HG03175 (cell line): ENCODE data around the gene C6orf141.
"Not testable (repeated sequence)": the region's sequence is repeated elsewhere in the genome, so short reads cannot be mapped to it uniquely, and the experiment has no call there.

Experiments
- ATAC-seq: cut with Tn5 transposase; IDR thresholded peaks from one replicate; pipeline ENCODE4 v1.9.1; 2021; ENCODE audit warnings: mild to moderate bottlenecking, moderate library complexity; ENCODE audit not compliant: unreplicated experiment

The C6orf141 gene

DNA sequence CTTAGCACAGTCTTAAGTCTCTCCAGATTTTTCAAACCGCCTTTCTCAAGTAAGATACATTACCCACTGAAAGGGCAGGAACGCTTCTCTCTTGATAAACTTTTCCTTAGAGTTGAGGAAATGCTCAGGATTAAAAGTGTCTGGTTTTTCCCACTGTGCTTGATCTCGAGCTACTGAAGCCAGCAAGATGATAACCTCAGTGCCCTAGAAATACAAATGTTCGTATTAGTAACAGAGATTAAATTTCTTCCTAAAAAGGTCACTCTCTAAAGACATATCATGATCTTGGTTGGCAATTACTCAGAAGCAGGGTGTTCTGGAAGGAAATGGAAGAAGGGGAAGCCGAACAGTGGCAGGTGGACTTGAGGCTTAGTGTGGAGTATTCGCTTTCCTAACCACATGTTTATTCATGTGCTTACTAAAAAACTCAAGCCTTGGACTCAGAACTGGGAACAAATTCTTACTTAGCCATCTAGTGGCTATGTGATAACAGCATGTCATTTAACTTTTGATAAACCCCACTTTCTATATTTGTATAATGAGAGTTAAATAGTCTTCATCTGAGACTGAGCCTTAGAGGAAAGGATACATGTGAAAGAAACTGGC lies 20.1 kb downstream of the C6orf141 start:
- ATAC-seq: no peak

DNA sequence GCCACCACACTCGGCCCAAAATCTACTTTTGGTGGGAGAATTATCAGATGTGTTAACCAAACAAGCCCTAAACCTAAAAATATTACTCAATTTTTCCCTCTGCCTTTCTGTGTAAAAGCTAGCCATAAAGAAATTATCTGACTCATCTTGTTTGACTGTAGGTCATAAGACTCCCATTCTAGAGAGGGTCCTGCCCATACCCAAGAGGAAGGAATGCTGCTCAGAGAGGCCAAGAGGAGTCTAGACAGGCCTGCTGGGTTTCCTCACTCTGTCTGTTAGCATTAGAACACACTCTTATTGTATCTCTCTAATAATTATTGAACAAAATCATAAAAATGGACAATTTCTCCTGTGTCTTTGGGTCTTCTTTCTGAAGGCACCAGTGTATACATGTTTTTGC lies 26.1 kb downstream of the C6orf141 start:
- no peak for ATAC-seq

DNA sequence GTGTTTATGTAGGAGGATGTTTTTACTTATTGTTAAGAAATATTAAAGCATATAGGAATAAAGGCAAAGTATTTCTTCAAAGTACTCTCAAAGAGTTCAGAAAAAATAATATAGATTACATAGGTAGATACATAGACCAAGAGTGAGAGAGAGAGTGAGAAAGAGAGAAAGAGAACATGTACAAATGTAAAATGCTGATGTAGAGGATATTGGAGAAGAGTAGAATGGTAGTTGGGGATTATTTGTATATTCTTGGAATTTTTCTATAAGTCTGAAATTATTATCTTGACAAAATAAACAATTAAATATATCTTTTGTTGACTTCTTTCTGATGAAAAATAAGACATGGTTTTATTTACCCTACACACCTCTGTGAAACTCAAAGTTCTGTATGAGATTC lies 29.2 kb downstream of the C6orf141 start:
- ATAC-seq: no peak

DNA sequence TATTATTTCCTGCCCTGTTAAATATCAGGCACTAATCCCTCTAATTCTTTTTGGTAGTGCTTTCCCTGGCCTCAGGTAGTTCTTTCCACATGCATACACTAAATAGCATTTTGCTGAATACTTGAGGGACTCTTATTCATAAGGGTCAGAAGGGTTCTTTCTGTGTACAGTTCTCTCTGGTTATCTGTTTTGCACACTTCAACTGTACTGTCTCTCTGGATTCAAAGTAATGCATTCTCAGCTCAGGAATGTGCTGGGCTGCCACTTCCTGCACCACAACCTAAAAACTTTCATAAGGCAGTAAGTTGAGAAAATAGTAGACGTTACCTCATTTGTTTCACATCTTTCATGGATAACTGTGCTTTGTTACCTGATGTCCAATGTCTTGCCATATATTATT lies 32.1 kb downstream of the C6orf141 start:
- ATAC-seq: no peak

DNA sequence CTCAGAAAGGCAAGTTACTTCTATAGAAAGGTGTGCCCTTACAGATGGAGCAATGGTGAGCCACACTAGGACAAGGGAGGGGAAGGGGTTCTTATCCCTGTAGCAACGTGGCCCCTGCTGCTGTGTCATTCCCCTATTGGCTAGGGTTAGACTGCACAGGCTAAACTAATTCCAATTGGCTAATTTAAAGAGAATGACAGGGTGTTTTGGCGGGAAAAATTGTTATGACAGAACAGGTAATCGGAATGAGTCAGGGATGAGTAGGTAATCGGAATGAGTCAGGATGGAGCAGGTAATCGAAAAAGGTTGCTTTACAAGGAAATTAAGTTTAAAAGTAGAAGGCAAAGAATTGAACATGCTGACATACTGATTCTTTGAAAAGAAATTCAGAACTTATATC lies 36.8 kb downstream of the C6orf141 start:
- ATAC-seq: not testable (repeated sequence)
